GM21360 (cell line): ENCODE data around the gene CPLX1.

Source experiments
- ATAC-seq: cut with Tn5 transposase; IDR thresholded peaks from one replicate; pipeline ENCODE4 v1.9.1; 2021; ENCODE audit warnings: mild to moderate bottlenecking, moderate library complexity; ENCODE audit not compliant: unreplicated experiment

The CPLX1 gene

DNA sequence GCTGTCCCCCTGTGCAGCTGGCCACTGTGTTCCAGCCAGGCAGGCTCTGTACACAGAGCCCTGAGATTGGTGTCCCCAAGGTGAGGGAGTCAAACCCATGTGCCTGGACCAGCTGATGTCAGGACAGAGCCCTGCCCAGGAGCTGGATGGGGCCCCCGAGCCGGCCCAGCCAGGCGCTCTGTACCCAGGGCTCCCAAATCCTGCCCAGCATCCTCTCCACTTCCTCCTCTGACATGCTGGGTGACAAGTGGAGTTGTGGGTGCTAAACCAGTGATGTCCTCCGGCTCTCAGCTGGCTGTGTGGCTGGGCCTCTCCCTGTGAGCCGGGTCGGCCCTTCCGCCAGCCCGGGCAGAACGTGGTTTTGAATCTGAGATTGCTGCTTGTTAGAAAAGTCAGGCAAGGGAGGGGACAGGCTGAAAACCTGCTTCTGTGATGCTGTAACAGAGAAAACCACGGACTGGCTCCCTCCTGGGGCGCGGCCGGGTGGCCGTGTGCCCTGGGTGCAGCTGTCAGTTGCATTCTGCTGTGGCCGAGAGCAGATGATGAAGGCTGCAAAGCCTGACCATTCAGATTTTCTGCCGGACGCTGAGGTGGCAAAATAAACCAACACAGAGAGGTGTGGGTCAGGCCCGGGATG is 7.9 kb upstream of the CPLX1 start:
- ATAC-seq, result no peak

DNA sequence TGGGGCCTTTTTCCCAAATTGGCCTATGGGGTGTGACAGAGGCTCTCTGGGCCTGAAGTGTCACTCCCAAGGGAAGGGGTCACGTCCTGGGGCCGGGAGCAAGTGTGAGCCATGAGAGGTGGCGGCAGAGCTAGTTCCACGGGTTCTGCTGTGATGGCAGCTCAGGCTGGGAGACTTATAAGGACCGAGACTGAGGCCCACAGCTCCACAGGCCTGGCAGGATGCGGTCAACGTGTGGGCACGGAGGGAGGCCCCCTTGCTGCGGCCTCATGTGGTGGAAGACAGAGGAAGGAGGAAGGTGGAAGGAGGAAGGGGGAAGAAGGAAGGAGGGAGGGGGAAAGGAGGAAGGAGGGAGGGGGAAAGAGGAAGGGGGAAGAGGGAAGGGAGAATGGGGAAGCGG is 7.2 kb upstream of the CPLX1 start:
- no peak for ATAC-seq

- ATAC-seq, result no peak
Measured at GRCh38 chr4:832536-832935, 6.6 kb upstream of the CPLX1 start.

DNA sequence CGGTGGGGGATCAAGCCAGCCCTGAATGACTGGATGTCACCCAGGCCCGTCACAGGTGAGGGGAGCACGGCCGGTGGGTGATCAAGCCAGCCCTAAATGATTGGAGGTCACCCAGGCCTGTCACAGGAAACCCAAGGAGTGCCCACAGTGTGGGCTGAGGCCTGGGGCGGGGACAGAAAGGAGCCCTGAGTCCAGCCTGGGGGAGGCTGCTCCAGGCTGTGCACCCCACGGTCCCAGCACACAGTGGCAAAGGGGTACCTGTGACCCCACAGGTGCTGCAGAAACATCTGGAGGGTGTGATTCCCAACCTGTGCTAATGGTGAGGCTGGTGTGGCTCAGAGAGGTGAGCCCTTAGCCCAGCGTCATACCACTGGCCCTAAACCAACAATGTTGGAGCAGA is 6.2 kb upstream of the CPLX1 start:
- no peak for ATAC-seq

DNA sequence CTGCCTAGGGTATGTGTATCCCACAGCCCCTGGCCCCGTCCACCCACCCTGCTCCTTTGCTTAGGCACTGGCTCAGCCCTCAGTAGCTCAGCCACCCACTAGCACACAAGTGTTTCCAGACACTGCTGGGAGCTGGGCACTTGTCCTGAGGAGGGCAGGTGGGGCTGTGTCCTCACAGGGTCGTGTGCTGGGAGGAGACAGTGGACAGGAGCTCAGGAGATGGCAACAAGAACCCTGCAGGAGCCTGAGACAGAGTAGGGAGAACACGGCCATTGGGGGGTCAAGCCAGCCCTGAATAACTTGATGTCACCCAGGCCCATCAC is 5.5 kb upstream of the CPLX1 start:
- ATAC-seq, result no peak

- no peak for ATAC-seq
Measured at GRCh38 chr4:830601-831482, 4.9 kb upstream of the CPLX1 start.

GRCh38 chr4:829761-830600 is 4.1 kb upstream of the CPLX1 start:
- no peak for ATAC-seq

DNA sequence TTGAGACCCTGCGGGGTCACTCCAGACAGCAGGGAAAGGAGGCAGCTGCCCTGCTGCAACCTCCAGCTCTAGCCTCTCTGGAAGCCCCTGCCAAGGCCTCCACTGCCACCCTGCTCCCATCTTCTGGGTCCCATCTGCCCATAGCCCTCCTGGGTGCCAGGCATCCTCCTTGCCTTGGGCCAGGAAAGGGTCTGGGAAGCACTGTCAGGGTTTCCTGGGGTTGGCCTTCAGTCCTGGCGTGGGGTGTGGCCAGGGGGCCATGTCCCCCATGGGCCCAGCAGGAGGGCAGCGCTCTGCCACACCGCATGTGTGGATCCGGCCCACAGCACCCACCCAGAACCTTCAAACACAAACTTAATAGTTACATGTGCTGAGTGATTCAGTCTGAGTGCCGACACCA is 3.4 kb upstream of the CPLX1 start:
- ATAC-seq, result no peak

DNA sequence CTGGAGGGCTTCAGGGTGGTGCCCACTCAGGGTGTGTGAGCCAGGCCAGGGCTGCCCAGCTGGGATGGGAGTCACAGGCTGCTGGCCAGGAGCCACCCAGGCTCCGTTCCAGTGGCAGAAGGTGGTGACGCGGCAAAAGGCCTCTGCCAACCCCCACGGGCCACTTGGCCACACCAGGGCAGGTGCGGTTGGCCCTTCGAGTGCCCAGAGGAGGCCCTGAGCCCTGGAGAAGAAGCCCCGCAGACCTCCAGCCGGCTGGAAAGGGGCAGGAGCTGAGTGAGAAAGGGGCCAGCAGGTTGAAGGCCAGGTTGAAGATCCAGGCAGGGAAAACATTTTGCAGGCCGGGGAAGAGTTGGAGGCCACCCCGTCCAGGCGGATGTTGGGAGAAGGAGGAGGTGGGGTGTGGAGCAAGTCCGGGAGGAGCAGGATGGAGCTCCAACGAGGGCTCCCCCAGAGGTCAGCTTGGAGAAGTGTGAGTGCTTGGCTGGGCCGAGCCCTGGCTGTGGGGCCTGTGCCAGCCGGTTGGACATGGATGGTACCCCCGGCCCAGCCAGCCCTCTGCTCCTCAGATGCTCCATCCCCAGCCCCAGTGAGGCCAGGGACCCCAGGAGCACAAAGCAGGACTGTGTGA is 2.8 kb upstream of the CPLX1 start:
- no peak for ATAC-seq

GRCh38 chr4:827209-828081 is 1.5 kb upstream of the CPLX1 start:
- ATAC-seq, result no peak

GRCh38 chr4:826508-827208 is 729 bp upstream of the CPLX1 start:
- ATAC-seq, result no peak

DNA sequence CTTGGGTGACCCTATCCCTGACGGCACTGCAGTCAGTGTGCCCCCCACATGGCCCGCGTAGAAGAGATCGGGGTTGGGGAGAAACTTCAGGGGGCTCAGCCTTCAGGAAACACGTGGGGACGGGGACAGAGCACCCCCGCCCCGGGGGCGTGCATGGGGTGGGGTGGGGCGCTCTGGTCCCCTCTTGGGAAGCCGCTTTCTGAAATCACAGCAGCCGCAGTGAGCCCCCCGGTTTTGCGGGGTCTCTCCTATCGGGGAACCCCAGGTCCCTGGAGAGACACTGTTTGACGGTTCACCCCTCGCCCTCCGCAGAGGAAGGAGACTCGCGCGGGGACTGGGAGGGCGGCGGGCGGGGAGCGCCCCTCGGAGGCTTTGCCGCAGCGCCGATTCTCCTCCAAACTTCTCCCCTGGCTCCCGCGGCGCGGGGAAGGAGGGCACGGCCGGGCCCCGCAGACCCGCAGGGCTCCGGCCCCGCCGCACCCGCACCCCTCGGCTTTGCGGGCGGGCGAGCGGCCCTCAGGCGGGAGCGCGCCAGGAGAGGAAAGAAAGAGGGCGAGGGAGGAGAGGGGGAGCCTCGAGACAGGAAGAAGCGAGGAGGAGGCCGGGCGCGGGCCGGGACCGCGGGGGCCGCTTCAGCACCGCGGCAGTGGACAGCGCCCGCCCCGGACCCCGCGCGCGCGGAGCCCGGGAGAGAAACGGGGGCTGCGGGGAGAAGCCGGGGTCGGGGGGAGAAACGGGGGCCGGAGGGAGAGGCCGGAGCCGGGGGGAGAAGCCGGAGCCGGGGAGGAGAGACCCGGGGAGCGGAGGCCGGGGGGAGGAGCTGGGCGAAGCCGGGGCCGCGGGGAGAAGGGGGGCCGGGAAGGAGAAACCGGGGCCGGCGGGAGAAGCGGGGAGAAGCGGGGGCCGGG is 612 bp downstream of the CPLX1 start:
- ATAC-seq, result no peak

DNA sequence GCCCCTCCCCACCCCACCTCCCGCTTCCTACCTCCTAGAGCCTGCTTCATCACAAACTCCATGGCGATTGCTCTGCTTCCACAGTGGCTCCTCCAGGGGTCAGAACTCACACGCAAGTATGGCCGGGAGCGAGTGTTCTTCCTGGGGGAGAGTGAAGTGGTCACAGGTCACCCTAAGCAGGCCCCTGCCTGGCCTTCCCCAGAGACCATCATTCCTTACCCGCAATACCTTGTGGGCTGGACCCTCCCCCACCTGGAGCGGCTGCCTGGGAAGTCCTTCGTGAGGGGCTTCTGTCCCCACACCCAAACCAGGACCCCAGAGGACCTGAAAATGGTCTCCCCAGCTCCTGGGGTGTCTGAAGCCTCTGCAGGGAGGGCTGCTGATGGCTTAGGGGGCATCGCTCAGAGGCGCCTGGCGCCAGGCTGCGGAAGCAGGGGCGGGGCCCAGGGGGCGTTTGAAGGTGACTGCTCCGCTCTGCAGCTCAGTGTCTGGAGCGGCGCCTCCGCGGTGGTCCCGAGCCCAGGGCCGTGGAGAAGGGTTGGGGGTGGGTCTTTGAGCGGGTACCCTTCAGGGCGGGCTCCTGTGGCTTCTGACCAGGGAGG is 1.4 kb downstream of the CPLX1 start:
- ATAC-seq, result no peak

DNA sequence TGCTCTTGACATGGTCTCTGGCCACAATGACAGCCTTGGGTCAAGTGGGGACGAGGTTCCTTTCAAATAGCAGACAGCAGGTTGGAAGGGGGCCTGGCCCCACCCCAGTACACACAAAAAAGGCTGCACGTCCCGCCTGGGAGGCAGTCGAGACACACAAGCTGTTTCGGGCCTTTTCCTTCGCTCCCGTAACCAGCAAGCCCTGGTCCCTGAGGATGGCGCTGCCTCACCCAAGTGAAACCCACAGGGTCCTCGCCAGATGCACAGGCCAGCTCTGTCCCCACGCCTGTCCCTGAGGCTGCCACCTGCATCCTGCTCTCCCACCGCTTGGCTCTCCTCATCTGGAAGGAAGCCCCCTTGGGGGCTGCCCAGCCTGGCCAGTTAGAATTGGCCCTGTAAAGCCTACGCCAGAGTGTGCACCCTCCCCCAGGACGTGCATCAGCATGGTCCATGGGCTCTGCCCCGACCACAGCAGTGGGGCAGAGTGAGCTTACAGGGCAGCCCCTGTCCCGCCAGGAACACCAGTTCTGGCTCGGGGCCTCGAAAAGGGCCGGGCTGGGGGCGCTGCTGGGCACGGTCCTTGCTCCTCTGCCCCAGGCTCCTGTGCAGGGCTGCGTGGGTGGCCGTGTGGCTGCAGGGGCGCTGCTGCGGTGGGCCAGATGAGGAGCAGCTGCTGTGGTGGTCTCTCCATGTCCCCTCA is 2.0 kb downstream of the CPLX1 start:
- ATAC-seq, result no peak

GRCh38 chr4:823176-823760 is 2.7 kb downstream of the CPLX1 start:
- ATAC-seq, result no peak

- ATAC-seq, result no peak
Measured at GRCh38 chr4:822361-823175, 3.4 kb downstream of the CPLX1 start.
